ENCODE results near the gene LRRN2. TPM values are rescaled to one million over a fixed set of nuclear protein-coding genes. Genes with fewer than 3 reads are reported as not detected.
A peak's percentile ranks its signal among the peaks of the same experiment; 100 is the strongest.

Gene LRRN2
- total and polyA plus RNA-seq, 2 donors (not counting 1 experiment from before 2014, with no cell fraction given): not detected

DNA sequence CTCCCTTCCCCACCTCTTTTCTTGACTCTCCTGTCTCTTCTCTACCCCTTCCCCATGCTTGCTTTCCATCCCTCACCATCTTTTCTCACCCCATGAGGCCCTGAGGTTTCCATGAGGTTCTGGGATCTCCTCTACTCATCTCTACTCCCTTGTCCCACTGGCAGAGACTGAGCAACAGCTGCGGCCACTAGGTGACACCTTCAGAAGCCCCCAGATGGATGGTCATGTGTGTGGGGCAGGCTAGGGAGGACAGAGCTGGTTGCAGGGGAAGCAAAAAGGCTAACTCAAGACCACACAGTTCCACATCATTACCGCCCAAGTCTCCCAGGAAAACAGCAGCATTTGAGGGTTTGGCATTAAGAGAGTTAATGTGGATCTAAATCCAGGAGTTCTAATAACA, 45.0 kb downstream of the LRRN2 start:
- H3K9me3 ChIP-seq (ENCODE audit: control insufficient read depth, insufficient read depth, low read depth, low read length): no peaks in the 10 kb centered on the region
- TF ChIP-seq, protein P1, sequence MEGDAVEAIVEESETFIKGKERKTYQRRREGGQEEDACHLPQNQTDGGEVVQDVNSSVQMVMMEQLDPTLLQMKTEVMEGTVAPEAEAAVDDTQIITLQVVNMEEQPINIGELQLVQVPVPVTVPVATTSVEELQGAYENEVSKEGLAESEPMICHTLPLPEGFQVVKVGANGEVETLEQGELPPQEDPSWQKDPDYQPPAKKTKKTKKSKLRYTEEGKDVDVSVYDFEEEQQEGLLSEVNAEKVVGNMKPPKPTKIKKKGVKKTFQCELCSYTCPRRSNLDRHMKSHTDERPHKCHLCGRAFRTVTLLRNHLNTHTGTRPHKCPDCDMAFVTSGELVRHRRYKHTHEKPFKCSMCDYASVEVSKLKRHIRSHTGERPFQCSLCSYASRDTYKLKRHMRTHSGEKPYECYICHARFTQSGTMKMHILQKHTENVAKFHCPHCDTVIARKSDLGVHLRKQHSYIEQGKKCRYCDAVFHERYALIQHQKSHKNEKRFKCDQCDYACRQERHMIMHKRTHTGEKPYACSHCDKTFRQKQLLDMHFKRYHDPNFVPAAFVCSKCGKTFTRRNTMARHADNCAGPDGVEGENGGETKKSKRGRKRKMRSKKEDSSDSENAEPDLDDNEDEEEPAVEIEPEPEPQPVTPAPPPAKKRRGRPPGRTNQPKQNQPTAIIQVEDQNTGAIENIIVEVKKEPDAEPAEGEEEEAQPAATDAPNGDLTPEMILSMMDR (conservative IDR thresholded peaks at IDR 0.05 in 1 of 2, IDR thresholded peaks at IDR 0.05 in 1 of 2; ENCODE audit: low read depth in 1 of 2, low read length in 2 of 2): no peak
- TF ChIP-seq EZH2 (IDR thresholded peaks at IDR 0.05; ENCODE audit: low read length, missing control alignments): no peak
- no peaks in the 10 kb centered on the region for H3K79me2 ChIP-seq (ENCODE audit: control insufficient read depth, insufficient read depth, low read length)
- H4K20me1 ChIP-seq (ENCODE audit: control insufficient read depth, extremely low read depth, insufficient read depth, low read length): no peaks in the 10 kb centered on the region
- no peak overlapping the region for H2AFZ ChIP-seq (ENCODE audit: low read length)
- no peak for DNase-seq (ENCODE audit: low read depth in 2 of 2)
- no peak overlapping the region for H3K4me2 ChIP-seq (ENCODE audit: extremely low read depth, insufficient read depth, low read length)
- H3K4me3 ChIP-seq (replicated peaks in 1 of 4; ENCODE audit: control extremely low read depth in 1 of 4, insufficient read depth in 1 of 4, low read depth in 3 of 4, low read length in 4 of 4): no peak overlapping the region
- H3K27me3 ChIP-seq (ENCODE audit: control insufficient read depth, insufficient read depth, low read length): peaks cover 6% of the 10 kb centered on the region
- no peaks in the 10 kb centered on the region for H3K4me1 ChIP-seq (ENCODE audit: control insufficient read depth, extremely low read depth, insufficient read depth, low read length)
- H3K9ac ChIP-seq (ENCODE audit: insufficient read depth, low read length): no peak overlapping the region
- H3K27ac ChIP-seq (ENCODE audit: insufficient read depth, low read length): no peak overlapping the region
- no peaks in the 10 kb centered on the region for H3K36me3 ChIP-seq (ENCODE audit: control insufficient read depth, insufficient read depth, low read length)

DNA sequence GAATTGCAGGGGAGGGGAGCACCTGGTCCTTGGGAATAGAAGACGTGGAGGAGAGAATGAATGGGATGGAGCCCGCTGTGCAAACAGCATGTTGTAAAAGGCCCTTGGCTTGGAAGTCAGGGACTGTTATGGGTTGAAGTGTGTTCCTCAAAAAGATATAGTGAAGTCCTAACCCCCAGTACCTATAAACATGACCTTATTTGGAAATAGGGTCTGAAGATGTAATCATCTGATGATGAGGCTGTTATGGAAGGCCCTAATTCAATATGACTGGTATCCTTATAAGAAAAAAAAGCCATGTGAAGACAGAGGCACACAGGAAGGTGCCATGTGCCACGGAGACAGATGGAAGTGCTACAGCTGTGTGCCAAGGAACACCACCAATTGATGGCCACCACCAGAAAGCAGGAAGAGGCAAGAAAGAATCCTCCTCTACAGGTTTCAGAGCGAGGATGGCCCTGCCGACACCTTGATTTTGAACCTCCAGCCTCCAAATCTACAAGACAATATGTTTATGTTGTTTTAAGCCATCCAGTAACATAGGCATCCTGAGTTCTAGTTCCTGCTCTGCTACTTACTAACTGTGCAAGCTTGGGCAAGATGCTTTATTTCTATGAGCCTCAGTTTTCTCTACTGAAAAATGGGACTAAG, 51.2 kb downstream of the LRRN2 start:
- Histone ChIP-seq H3K36me3 (ENCODE audit: control insufficient read depth, insufficient read depth, low read length) (no peaks in the 10 kb centered on the region), H3K9me3 (ENCODE audit: control insufficient read depth, insufficient read depth, low read depth, low read length) (no peaks in the 10 kb centered on the region), H3K27ac (ENCODE audit: insufficient read depth, low read length) (no peak overlapping the region), H3K27me3 (ENCODE audit: control insufficient read depth, insufficient read depth, low read length) (peaks cover 8% of the 10 kb centered on the region), H3K4me3 (replicated peaks in 1 of 4; ENCODE audit: control extremely low read depth in 1 of 4, insufficient read depth in 1 of 4, low read depth in 3 of 4, low read length in 4 of 4) (no peak overlapping the region), H3K9ac (ENCODE audit: insufficient read depth, low read length) (no peak overlapping the region), H4K20me1 (ENCODE audit: control insufficient read depth, extremely low read depth, insufficient read depth, low read length) (no peaks in the 10 kb centered on the region), H3K4me2 (ENCODE audit: extremely low read depth, insufficient read depth, low read length) (no peak overlapping the region), H3K4me1 (ENCODE audit: control insufficient read depth, extremely low read depth, insufficient read depth, low read length) (no peaks in the 10 kb centered on the region), H2AFZ (ENCODE audit: low read length) (no peak overlapping the region), H3K79me2 (ENCODE audit: control insufficient read depth, insufficient read depth, low read length) (no peaks in the 10 kb centered on the region)
- TF ChIP-seq EZH2 (IDR thresholded peaks at IDR 0.05; ENCODE audit: low read length, missing control alignments): no peak
- TF ChIP-seq, protein P1 (conservative IDR thresholded peaks at IDR 0.05 in 1 of 2, IDR thresholded peaks at IDR 0.05 in 1 of 2; ENCODE audit: low read depth in 1 of 2, low read length in 2 of 2): no peak
- DNase-seq (ENCODE audit: low read depth in 2 of 2): no peak

DNA sequence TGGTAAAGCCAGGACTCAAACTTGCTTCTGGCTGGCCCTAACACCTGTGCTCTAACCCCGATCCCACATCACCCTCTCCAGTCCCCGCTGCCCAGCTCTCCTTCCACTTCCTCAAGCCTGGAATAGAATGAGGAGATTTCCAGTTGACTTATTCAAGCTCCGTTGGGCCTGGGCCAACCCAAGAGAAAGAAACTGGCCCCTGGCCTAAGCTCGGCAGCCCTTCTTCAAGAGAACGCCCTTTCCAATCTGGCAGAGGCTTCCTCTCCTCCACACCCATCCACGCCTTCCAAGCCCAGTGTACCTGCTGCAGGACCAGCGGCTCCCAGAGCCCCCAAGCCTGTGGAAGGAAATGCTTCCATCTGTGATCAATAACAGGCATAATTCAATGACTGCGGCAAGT, 51.9 kb downstream of the LRRN2 start:
- Histone ChIP-seq H3K27me3 (ENCODE audit: control insufficient read depth, insufficient read depth, low read length) (peaks cover 8% of the 10 kb centered on the region), H3K4me2 (ENCODE audit: extremely low read depth, insufficient read depth, low read length) (no peak overlapping the region), H2AFZ (ENCODE audit: low read length) (no peak overlapping the region), H4K20me1 (ENCODE audit: control insufficient read depth, extremely low read depth, insufficient read depth, low read length) (no peaks in the 10 kb centered on the region), H3K4me1 (ENCODE audit: control insufficient read depth, extremely low read depth, insufficient read depth, low read length) (no peaks in the 10 kb centered on the region), H3K9me3 (ENCODE audit: control insufficient read depth, insufficient read depth, low read depth, low read length) (no peaks in the 10 kb centered on the region), H3K79me2 (ENCODE audit: control insufficient read depth, insufficient read depth, low read length) (no peaks in the 10 kb centered on the region), H3K9ac (ENCODE audit: insufficient read depth, low read length) (no peak overlapping the region), H3K36me3 (ENCODE audit: control insufficient read depth, insufficient read depth, low read length) (no peaks in the 10 kb centered on the region), H3K27ac (ENCODE audit: insufficient read depth, low read length) (no peak overlapping the region), H3K4me3 (replicated peaks in 1 of 4; ENCODE audit: control extremely low read depth in 1 of 4, insufficient read depth in 1 of 4, low read depth in 3 of 4, low read length in 4 of 4) (no peak overlapping the region)
- peak in 1 of 2 donors; percentile 16 for DNase-seq (ENCODE audit: low read depth in 2 of 2)
- TF ChIP-seq EZH2 (IDR thresholded peaks at IDR 0.05; ENCODE audit: low read length, missing control alignments): no peak
- TF ChIP-seq, protein P1 (conservative IDR thresholded peaks at IDR 0.05 in 1 of 2, IDR thresholded peaks at IDR 0.05 in 1 of 2; ENCODE audit: low read depth in 1 of 2, low read length in 2 of 2): no peak
